Thyroid gland (tissue), 4 donors: ENCODE data around the gene UBTD1. TPM values are rescaled to one million over a fixed set of nuclear protein-coding genes. Genes with fewer than 3 reads are reported as not detected.

ENCODE experiments used
- DNase-seq, 2 donors: peaks; one replicate each; pipeline ENCODE4 v3.0.0-alpha.2; 2019
- H3K27ac ChIP-seq, 3 donors: fragments of 200-600 bp; sonication (generic); 1 replicate in 2 of 3; 2 replicates in 1 of 3; pipeline ENCODE4 v1.5.1; 2016 to 2019; ENCODE audit warnings: mild to moderate bottlenecking in 1 of 3, moderate library complexity in 1 of 3
- H3K27me3 ChIP-seq: fragments of 200-600 bp; sonication (generic); one replicate; pipeline ENCODE4 v1.5.1; 2019
- H3K36me3 ChIP-seq, 2 donors: fragments of 200-600 bp; sonication (generic); one replicate each; pipeline ENCODE4 v1.5.1; 2016 to 2019
- H3K4me1 ChIP-seq, 2 donors: fragments of 200-600 bp; sonication (generic); one replicate each; pipeline ENCODE4 v1.5.1; 2017 to 2019
- H3K4me3 ChIP-seq, 3 donors: fragments of 200-600 bp; sonication (generic); replicated peaks in 1 of 3; 1 replicate in 2 of 3; 2 replicates in 1 of 3; pipeline ENCODE4 v1.5.1; 2016; ENCODE audit warnings: mild to moderate bottlenecking in 1 of 3
- H3K9me3 ChIP-seq: fragments of 200-600 bp; sonication (generic); one replicate; pipeline ENCODE4 v1.5.1; 2017
- CTCF ChIP-seq, 6 experiments: fragments of 200-600 bp in 3 of 6; fragments of 450-650 bp in 3 of 6; sonication (generic) in 3 of 6; IDR thresholded peaks; one replicate each; pipeline ENCODE4 v1.5.1; 2016 to 2019; ENCODE audit warnings: antibody characterized with exemption in 6 of 6, mild to moderate bottlenecking in 2 of 6, inconsistent platforms in 1 of 6, moderate library complexity in 1 of 6
- POLR2A ChIP-seq, 2 donors: fragments of 450-650 bp; IDR thresholded peaks; one replicate each; pipeline ENCODE4 v1.6.1; 2017; ENCODE audit warnings: antibody characterized with exemption in 2 of 2, mild to moderate bottlenecking in 2 of 2, moderate library complexity in 1 of 2
- WGBS, 2 donors: methylation state at CpG; one replicate each; pipeline ENCODE4 v1.1.5; 2017; 5-methylcytosine and 5-hydroxymethylcytosine counted together
- intact Hi-C: fragments of 100-400 bp; cut with DNase I; formaldehyde crosslinking; loops from one replicate; pipeline ENCODE4 v1.15.1; 2023
- total RNA-seq, 4 donors: library from RNA; depleted of rRNA; stranded (reverse); fragments of >200 nt; gene quantifications; one replicate each; pipeline ENCODE4 v1.2.3, GENCODE V29; 2016

The UBTD1 gene
- total RNA-seq, 4 donors from 2014 or later: 7.8 to 27.8 (median 20.0) TPM

GRCh38 chr10:97590082-97590747 is 91.5 kb downstream of the UBTD1 start:
- no peak for DNase-seq
- H3K9me3 ChIP-seq: no peaks in the 10 kb centered on the region
- TF ChIP-seq POLR2A (IDR thresholded peaks at IDR 0.05) (no peak), CTCF (IDR thresholded peaks at IDR 0.05) (no peak)
- H3K27ac ChIP-seq: no peak overlapping the region
- intact Hi-C loops: no loop called here
- H3K27me3 ChIP-seq: no peaks in the 10 kb centered on the region
- no peaks in the 10 kb centered on the region for H3K4me1 ChIP-seq
- 74 to 81% methylated on average over 8 to 15 of the region's 15 CpGs for WGBS, 2 donors
- H3K4me3 ChIP-seq: no peak overlapping the region
- no peaks in the 10 kb centered on the region for H3K36me3 ChIP-seq

DNA sequence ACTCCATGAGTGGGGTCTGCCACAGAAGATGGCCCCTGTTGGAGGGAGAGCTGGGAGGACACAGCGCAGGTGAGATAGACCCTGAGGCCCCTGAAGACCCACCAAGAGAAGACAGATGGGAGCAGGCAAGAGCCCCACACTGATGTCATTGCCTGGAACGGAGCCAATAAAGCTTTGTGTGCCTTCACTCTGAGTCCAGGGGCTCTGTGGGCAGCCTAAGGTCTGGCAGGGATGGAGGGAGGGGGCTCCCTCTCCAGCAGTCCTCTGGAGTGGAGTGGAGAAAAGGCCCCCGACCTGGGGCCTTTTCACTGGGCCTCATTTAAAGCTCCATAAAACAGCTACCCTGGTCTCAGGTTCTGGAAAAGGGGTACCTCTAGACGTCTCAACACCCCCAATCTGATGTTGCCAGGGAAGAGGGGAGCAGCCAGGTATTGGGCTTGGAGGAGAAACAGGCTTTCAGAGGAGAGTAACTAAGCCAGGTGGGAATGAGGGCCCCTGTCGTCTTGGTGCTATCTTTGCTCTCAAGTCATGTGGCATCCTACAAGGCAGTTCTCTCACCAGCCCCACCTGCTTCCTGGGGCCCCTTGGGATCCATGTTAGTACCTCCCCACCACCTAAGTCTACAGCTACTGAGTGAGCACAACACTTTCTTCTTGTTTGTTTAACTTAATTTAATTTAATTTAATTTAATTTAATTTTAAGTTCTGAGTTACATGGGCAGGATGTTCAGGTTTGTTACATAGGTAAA is 92.2 kb downstream of the UBTD1 start:
- intact Hi-C loops: no loop called here
- no peak overlapping the region for H3K4me3 ChIP-seq
- DNase-seq: no peak
- H3K9me3 ChIP-seq: no peaks in the 10 kb centered on the region
- no peak overlapping the region for H3K27ac ChIP-seq
- H3K36me3 ChIP-seq: no peaks in the 10 kb centered on the region
- H3K4me1 ChIP-seq: peaks cover 0 to 6% of the 10 kb centered on the region in 2 donors
- TF ChIP-seq POLR2A (IDR thresholded peaks at IDR 0.05) (no peak), CTCF (IDR thresholded peaks at IDR 0.05) (no peak)
- no peaks in the 10 kb centered on the region for H3K27me3 ChIP-seq
- WGBS, 2 donors: 61 to 68% methylated on average over 5 of the region's 5 CpGs

DNA sequence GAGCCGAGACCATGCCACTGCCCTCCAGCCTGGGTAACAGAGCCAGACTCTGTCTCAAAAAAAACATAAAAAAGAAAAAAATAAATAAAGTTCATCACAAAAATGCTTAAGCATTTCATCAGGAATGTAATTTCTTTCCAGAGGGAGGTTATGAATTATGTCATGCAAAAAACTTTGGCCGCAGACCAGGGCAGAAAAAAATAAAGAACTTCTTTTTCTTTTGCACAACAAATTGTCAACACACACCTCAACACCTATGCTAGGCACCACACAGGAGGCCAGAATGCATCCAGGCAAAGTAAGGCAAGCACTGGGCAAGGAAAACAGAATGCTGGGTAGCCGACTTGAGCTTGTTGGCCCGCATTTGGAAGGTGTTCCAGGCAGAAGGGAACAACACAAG is 94.7 kb downstream of the UBTD1 start:
- WGBS, 2 donors: 84 to 91% methylated on average over 4 of the region's 4 CpGs
- no peak for DNase-seq
- Histone ChIP-seq H3K4me1 (peaks cover 0 to 15% of the 10 kb centered on the region in 2 donors), H3K9me3 (no peaks in the 10 kb centered on the region), H3K27ac (no peak overlapping the region), H3K36me3 (no peaks in the 10 kb centered on the region), H3K4me3 (no peak overlapping the region), H3K27me3 (no peaks in the 10 kb centered on the region)
- TF ChIP-seq POLR2A (IDR thresholded peaks at IDR 0.05) (no peak), CTCF (IDR thresholded peaks at IDR 0.05) (no peak)
- intact Hi-C loops: no loop called here

DNA sequence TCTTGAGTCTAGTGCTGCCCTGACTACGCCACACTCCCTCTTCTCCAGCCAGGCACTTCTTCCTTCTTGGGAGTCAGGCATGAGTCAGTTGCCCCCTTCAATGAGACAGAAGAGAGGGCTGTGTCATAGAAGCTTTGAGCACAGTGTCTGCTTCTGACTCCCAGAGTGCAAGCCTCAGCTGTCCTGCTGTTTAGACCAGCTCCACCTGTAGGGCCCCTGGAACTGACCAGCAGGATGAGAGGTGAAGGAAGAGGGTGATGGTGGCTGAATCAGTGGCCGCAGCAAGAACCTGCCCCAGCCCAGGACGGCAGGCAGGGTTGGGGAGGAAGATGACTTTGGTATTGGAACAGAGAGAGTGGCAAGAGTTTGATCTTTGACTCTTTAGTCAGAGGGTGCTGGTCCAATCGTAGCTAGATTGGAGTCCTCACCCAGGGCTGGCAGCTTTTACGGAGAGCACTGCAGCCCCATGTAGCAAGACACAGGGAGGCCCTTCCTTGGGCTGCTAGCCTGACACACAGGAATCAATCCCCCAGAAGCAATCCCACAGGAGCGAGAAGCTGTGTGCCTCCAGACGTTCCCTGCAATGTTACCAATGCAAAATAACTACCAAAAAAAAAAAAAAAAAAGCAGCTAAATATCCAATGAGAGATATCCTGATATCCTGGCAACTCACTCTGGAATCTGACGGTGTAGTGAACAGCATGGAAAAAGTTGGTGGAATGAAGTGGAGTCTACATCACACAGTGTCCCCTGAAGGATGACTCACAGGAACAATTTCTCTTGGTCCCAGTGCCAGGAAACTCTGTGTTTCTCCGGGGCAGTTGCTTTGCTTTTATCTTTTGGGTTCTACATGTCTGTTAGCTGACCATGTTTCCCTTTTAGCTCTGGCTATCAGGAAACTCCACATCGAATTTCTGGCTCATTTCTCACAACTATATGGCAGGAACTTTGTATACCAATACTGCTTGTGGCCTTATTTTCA is 97.7 kb downstream of the UBTD1 start:
- TF ChIP-seq CTCF (IDR thresholded peaks at IDR 0.05) (no peak), POLR2A (IDR thresholded peaks at IDR 0.05) (no peak)
- peak; percentile 19 to 29 for DNase-seq
- no peaks in the 10 kb centered on the region for H3K9me3 ChIP-seq
- WGBS, 2 donors: 56 to 70% methylated on average over 10 of the region's 10 CpGs
- H3K4me1 ChIP-seq: peaks cover 0 to 15% of the 10 kb centered on the region in 2 donors
- H3K4me3 ChIP-seq: no peak overlapping the region
- no peaks in the 10 kb centered on the region for H3K36me3 ChIP-seq
- H3K27me3 ChIP-seq: no peaks in the 10 kb centered on the region
- peak overlapping the region; percentile 3 to 82 (median 78) for H3K27ac ChIP-seq
- intact Hi-C loops: no loop called here
